Epidermal melanocyte (primary cell): Measurements from ENCODE around the gene MRPS27.

ENCODE experiments used
- DNase-seq: peaks from one replicate; pipeline ENCODE4 v3.0.0; 2011; ENCODE audit warnings: low spot score; ENCODE audit not compliant: insufficient read length

MRPS27 gene

GRCh38 chr5:72234265-72234700 lies 85.8 kb downstream of the MRPS27 start:
- DNase-seq, result no peak

GRCh38 chr5:72233835-72234234 lies 86.2 kb downstream of the MRPS27 start:
- no peak for DNase-seq

- no peak for DNase-seq
These were observed 87.2 kb downstream of the MRPS27 start for GRCh38 chr5:72232838-72233237.

- DNase-seq, result no peak
These were observed 87.9 kb downstream of the MRPS27 start for GRCh38 chr5:72231991-72232703.

- no peak for DNase-seq
These were observed 91.1 kb downstream of the MRPS27 start for GRCh38 chr5:72228960-72229359.

- DNase-seq, result no peak
These were observed 93.1 kb downstream of the MRPS27 start for GRCh38 chr5:72226950-72227349.

- DNase-seq, result no peak
These were observed 94.3 kb downstream of the MRPS27 start for GRCh38 chr5:72225741-72226140.

GRCh38 chr5:72224946-72225463 lies 95.0 kb downstream of the MRPS27 start:
- DNase-seq, result no peak

GRCh38 chr5:72223371-72223770 lies 96.7 kb downstream of the MRPS27 start:
- no peak for DNase-seq

GRCh38 chr5:72222521-72222920 lies 97.5 kb downstream of the MRPS27 start:
- DNase-seq, result no peak

- no peak for DNase-seq
These were observed 98.5 kb downstream of the MRPS27 start for GRCh38 chr5:72221541-72221940.

- DNase-seq, result no peak
These were observed 98.9 kb downstream of the MRPS27 start for GRCh38 chr5:72221099-72221498.

- DNase-seq, result no peak
These were observed 103.3 kb downstream of the MRPS27 start for GRCh38 chr5:72216756-72217155.

- no peak for DNase-seq
These were observed 105.9 kb downstream of the MRPS27 start for GRCh38 chr5:72214168-72214567.

GRCh38 chr5:72213482-72213881 lies 106.6 kb downstream of the MRPS27 start:
- no peak for DNase-seq

- DNase-seq, result no peak
These were observed 107.9 kb downstream of the MRPS27 start for GRCh38 chr5:72212171-72212570.

GRCh38 chr5:72210888-72211678 lies 109.0 kb downstream of the MRPS27 start:
- DNase-seq, result peak; percentile 38

GRCh38 chr5:72209147-72210115 lies 110.6 kb downstream of the MRPS27 start:
- no peak for DNase-seq

- DNase-seq, result no peak
These were observed 111.6 kb downstream of the MRPS27 start for GRCh38 chr5:72208324-72208926.

- DNase-seq, result no peak
These were observed 113.0 kb downstream of the MRPS27 start for GRCh38 chr5:72206994-72207393.

GRCh38 chr5:72206160-72206559 lies 113.9 kb downstream of the MRPS27 start:
- no peak for DNase-seq
